ENCODE measurements around the gene SEC11A. TPM values are rescaled to one million over a fixed set of nuclear protein-coding genes. Genes with fewer than 3 reads are reported as not detected.

Gene SEC11A
- total RNA-seq, 1 donor, result 44.2 TPM

- DNase-seq (ENCODE audit: low read depth in 2 of 3, low spot score in 2 of 3), result no peak
Observed at GRCh38 chr15:84685304-84685703, 30.6 kb downstream of the SEC11A start.

GRCh38 chr15:84684092-84684491 lies 31.8 kb downstream of the SEC11A start:
- DNase-seq (ENCODE audit: low read depth in 2 of 3, low spot score in 2 of 3), result no peak

GRCh38 chr15:84681831-84682230 lies 34.1 kb downstream of the SEC11A start:
- DNase-seq (ENCODE audit: low read depth in 2 of 3, low spot score in 2 of 3), result no peak

GRCh38 chr15:84671211-84671610 lies 44.7 kb downstream of the SEC11A start:
- DNase-seq (ENCODE audit: low read depth in 2 of 3, low spot score in 2 of 3), result no peak

GRCh38 chr15:84669726-84670125 lies 46.2 kb downstream of the SEC11A start:
- DNase-seq (ENCODE audit: low read depth in 2 of 3, low spot score in 2 of 3), result no peak

GRCh38 chr15:84668221-84668982 lies 47.5 kb downstream of the SEC11A start:
- DNase-seq (ENCODE audit: low read depth in 2 of 3, low spot score in 2 of 3), result no peak

GRCh38 chr15:84666373-84666772 lies 49.6 kb downstream of the SEC11A start:
- DNase-seq (ENCODE audit: low read depth in 2 of 3, low spot score in 2 of 3), result no peak

GRCh38 chr15:84661001-84661400 lies 54.9 kb downstream of the SEC11A start:
- DNase-seq (ENCODE audit: low read depth in 2 of 3, low spot score in 2 of 3), result no peak

- DNase-seq (ENCODE audit: low read depth in 2 of 3, low spot score in 2 of 3), result no peak
Observed at GRCh38 chr15:84659904-84660781, 55.8 kb downstream of the SEC11A start.

GRCh38 chr15:84658788-84659411 lies 57.0 kb downstream of the SEC11A start:
- no peak for DNase-seq (ENCODE audit: low read depth in 2 of 3, low spot score in 2 of 3)

GRCh38 chr15:84658080-84658787 lies 57.7 kb downstream of the SEC11A start, which contains the start of gene NMB:
TSS of gene NMB (minus strand) at chr15:84658199. CDS start at chr15:84658152, 47 bp downstream.
- peak; percentile 78 to 96 (median 94) for DNase-seq (ENCODE audit: low read depth in 2 of 3, low spot score in 2 of 3)

GRCh38 chr15:84657748-84658079 lies 58.2 kb downstream of the SEC11A start:
- no peak for DNase-seq (ENCODE audit: low read depth in 2 of 3, low spot score in 2 of 3)

- no peak for DNase-seq (ENCODE audit: low read depth in 2 of 3, low spot score in 2 of 3)
Observed at GRCh38 chr15:84656972-84657371, 59.0 kb downstream of the SEC11A start.

GRCh38 chr15:84654689-84655453 lies 61.1 kb downstream of the SEC11A start:
- DNase-seq (ENCODE audit: low read depth in 2 of 3, low spot score in 2 of 3), result peak in 2 of 3 donors; percentile 87 to 92

GRCh38 chr15:84653910-84654688 lies 61.8 kb downstream of the SEC11A start, which contains the start of gene WDR73:
TSS of gene WDR73 (minus strand) at chr15:84654283. CDS start at chr15:84654274, 9 bp downstream.
- DNase-seq (ENCODE audit: low read depth in 2 of 3, low spot score in 2 of 3), result peak; percentile 91 to 97 (median 97)

GRCh38 chr15:84653584-84653909 lies 62.4 kb downstream of the SEC11A start:
- DNase-seq (ENCODE audit: low read depth in 2 of 3, low spot score in 2 of 3), result no peak

GRCh38 chr15:84649706-84650105 lies 66.2 kb downstream of the SEC11A start:
- DNase-seq (ENCODE audit: low read depth in 2 of 3, low spot score in 2 of 3), result no peak

GRCh38 chr15:84648539-84648938 lies 67.4 kb downstream of the SEC11A start:
- DNase-seq (ENCODE audit: low read depth in 2 of 3, low spot score in 2 of 3), result no peak

GRCh38 chr15:84647726-84648125 lies 68.2 kb downstream of the SEC11A start:
- DNase-seq (ENCODE audit: low read depth in 2 of 3, low spot score in 2 of 3), result no peak
